Central memory CD8-positive, alpha-beta T cell (primary cell): ENCODE data around the gene MAP2K4.
"Not testable (repeated sequence)": the region's sequence is repeated elsewhere in the genome, so short reads cannot be mapped to it uniquely, and the experiment has no call there.

ENCODE experiments used
- ATAC-seq: fragments of 150-1000 bp; cut with Tn5 transposase; replicated peaks from 2 replicates; pipeline ENCODE4 v1.10.0; 2022; ENCODE audit warnings: mild to moderate bottlenecking, moderate FRiP score, moderate number of reproducible peaks; ENCODE audit not compliant: poor library complexity, severe bottlenecking; ENCODE audit errors: extremely low read depth
- DNase-seq, 2 donors: peaks; one replicate each; pipeline ENCODE4 v3.0.0; 2021; ENCODE audit warnings: low spot score in 2 of 2
- H3K27ac Mint-ChIP-seq: one replicate; pipeline ENCODE4 v1.8.0; 2022; ENCODE audit warnings: low read depth, mild to moderate bottlenecking, moderate library complexity, mixed read lengths
- H3K27me3 Mint-ChIP-seq: one replicate; pipeline ENCODE4 v1.8.0; 2022; ENCODE audit warnings: mixed read lengths
- H3K36me3 Mint-ChIP-seq: one replicate; pipeline ENCODE4 v1.8.0; 2022; ENCODE audit warnings: mild to moderate bottlenecking, moderate library complexity, mixed read lengths; ENCODE audit not compliant: insufficient read depth
- H3K4me1 Mint-ChIP-seq: one replicate; pipeline ENCODE4 v1.8.0; 2022; ENCODE audit warnings: mixed read lengths
- H3K4me3 Mint-ChIP-seq: one replicate; pipeline ENCODE4 v1.8.0; 2022; ENCODE audit warnings: mild to moderate bottlenecking, moderate library complexity, mixed read lengths
- H3K9me3 Mint-ChIP-seq: one replicate; pipeline ENCODE4 v1.8.0; 2022; ENCODE audit warnings: mixed read lengths

Gene MAP2K4

DNA sequence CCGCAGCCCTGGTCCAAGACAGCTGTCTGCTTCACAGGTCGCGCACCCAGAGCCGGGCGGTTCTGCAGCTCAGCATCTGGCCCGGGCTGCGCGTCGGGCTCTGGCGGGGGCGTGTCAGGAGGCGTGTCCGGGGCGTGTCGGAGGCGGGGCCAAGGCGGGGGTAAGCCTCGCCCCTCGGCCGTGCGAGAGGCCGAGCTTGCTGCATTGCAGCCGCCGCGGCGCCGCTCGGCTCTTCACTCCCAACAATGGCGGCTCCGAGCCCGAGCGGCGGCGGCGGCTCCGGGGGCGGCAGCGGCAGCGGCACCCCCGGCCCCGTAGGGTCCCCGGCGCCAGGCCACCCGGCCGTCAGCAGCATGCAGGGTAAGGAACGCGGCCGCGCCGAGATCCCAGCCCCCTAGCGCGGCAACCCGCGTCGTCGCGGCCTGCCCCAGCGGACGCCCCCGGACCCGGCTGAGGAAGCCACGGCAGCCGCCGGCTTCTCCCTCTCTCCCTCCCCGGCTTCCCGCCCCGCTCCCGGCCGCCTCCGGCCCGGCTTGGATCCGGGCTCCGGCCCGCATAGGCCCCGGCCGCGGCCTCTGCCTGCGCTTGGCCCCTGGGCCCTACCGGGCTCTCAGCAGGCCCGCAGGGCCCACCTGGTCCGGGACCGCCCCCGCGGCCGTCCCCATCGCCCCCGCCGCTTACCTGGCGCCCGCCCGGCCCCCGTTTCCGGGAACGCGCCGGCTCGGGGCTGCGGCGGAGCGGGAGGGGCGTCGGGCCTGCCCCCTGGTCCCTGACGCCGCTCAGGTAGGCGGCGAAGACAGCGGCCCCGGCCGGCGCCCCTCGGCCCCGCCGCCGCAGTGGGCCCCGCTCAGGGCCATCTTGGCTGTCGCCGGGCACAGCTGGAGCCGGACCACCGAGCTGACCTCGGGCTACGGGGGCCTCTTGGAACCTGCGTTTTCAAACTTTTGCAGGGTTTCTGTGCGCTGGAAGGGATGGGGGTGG, at the start of gene MAP2K4:
Gene MAP2K4 (plus strand): TSS at position 236 of the 981 bp plus-strand sequence. CDS start 10 bp downstream, at position 246.
- peak within 1 kb of the TSS; percentile 23 for H3K27ac Mint-ChIP-seq
- H3K9me3 Mint-ChIP-seq = no peaks in the 10 kb centered on the region
- ATAC-seq = peak; percentile 98
- peaks cover 36% of the 10 kb centered on the region for H3K4me1 Mint-ChIP-seq
- H3K36me3 Mint-ChIP-seq = no peaks in the 10 kb centered on the region
- H3K4me3 Mint-ChIP-seq = peak within 1 kb of the TSS; percentile 72
- H3K27me3 Mint-ChIP-seq = no peaks in the 10 kb centered on the region
- DNase-seq = peak; percentile 92 to 99

GRCh38 chr17:11972741-11973140, 47.9 kb upstream of the MAP2K4 start:
- H3K9me3 Mint-ChIP-seq = peaks cover 11% of the 10 kb centered on the region
- not testable (repeated sequence) for H3K4me3 Mint-ChIP-seq, ATAC-seq, H3K27ac Mint-ChIP-seq, H3K36me3 Mint-ChIP-seq, DNase-seq, H3K27me3 Mint-ChIP-seq
- peaks cover 26% of the 10 kb centered on the region for H3K4me1 Mint-ChIP-seq

- no peaks in the 10 kb centered on the region for H3K27me3 Mint-ChIP-seq
- DNase-seq (no peak), ATAC-seq (no peak)
- H3K4me3 Mint-ChIP-seq = no peak overlapping the region
- H3K27ac Mint-ChIP-seq = no peak overlapping the region
- H3K9me3 Mint-ChIP-seq = no peaks in the 10 kb centered on the region
- peaks cover 17% of the 10 kb centered on the region for H3K4me1 Mint-ChIP-seq
- peaks cover 45% of the 10 kb centered on the region for H3K36me3 Mint-ChIP-seq
Measured at GRCh38 chr17:11979795-11980194, 40.9 kb upstream of the MAP2K4 start.

- Mint-ChIP-seq H3K4me1 (peaks cover 9% of the 10 kb centered on the region), H3K4me3 (no peak overlapping the region), H3K27ac (no peak overlapping the region), H3K36me3 (peaks cover 46% of the 10 kb centered on the region), H3K27me3 (no peaks in the 10 kb centered on the region), H3K9me3 (no peaks in the 10 kb centered on the region)
- ATAC-seq = no peak
- no peak for DNase-seq
Measured at GRCh38 chr17:11980813-11981212, 39.9 kb upstream of the MAP2K4 start.

DNA sequence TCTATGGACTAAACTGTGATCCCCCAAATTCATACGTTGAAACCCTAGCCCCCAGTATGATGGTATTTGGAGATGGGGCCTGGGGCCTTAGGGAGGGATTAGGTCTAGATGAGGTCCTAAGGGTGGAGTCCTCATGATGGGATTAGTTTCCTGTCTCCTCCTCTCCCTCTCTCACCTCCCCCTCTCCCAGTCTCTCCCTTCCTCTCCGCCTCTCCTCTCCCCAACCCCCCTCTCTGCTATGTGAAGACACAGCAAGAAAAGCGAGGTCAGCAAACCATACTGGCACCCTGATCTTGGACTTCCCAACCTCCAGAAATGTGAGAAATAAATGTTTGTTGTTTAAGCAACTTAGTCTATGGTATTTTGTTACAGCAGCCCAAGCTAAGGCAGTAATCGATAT, 38.8 kb upstream of the MAP2K4 start:
- no peaks in the 10 kb centered on the region for H3K27me3 Mint-ChIP-seq
- peaks cover 44% of the 10 kb centered on the region for H3K36me3 Mint-ChIP-seq
- H3K4me1 Mint-ChIP-seq = peaks cover 5% of the 10 kb centered on the region
- no peak for DNase-seq
- ATAC-seq = no peak
- no peak overlapping the region for H3K27ac Mint-ChIP-seq
- no peak overlapping the region for H3K4me3 Mint-ChIP-seq
- no peaks in the 10 kb centered on the region for H3K9me3 Mint-ChIP-seq

DNA sequence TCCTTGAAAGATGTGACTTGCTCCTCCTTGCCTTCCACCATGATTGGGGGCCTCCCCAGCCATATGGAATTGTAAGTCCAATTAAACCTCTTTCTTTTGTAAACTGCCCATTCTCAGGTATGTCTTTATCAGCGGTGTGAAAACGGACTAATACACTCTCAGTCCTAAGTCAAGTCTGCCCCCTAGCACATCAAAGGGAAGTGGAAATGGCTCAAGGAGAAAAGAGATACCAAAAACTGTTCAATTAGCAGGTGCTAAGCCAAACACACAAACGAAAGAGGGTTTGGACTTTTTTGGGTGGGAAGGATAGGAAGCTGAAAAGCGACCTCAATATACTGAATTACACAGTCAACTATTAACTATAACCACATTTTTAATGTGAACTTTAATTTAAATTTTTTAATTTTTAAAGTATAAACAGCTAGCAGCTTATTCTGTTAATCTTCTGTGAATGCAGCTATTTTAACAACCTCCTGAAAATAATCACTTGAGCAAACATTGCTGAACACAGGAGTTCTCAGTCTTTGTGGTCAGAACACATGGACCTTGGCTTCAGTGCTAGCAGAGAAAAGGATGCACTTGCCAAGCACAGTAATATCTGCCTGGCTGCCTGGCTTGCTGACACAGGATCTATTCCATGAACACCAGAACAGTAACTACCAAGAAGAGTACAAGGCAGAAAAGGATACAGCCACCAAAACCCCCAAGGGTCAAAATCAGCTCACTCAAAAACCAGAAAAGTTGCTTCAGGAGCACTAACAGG, 34.3 kb upstream of the MAP2K4 start:
- H3K27ac Mint-ChIP-seq = no peak overlapping the region
- ATAC-seq (no peak), DNase-seq (no peak)
- no peaks in the 10 kb centered on the region for H3K9me3 Mint-ChIP-seq
- peaks cover 27% of the 10 kb centered on the region for H3K4me1 Mint-ChIP-seq
- no peak overlapping the region for H3K4me3 Mint-ChIP-seq
- H3K27me3 Mint-ChIP-seq = no peaks in the 10 kb centered on the region
- H3K36me3 Mint-ChIP-seq = peaks cover 45% of the 10 kb centered on the region

- Mint-ChIP-seq H3K36me3 (peaks cover 41% of the 10 kb centered on the region), H3K4me3 (no peak overlapping the region), H3K27me3 (no peaks in the 10 kb centered on the region), H3K27ac (no peak overlapping the region), H3K4me1 (peaks cover 27% of the 10 kb centered on the region), H3K9me3 (no peaks in the 10 kb centered on the region)
- ATAC-seq (no peak), DNase-seq (no peak)
Measured at GRCh38 chr17:11986942-11987329, 33.7 kb upstream of the MAP2K4 start.

DNA sequence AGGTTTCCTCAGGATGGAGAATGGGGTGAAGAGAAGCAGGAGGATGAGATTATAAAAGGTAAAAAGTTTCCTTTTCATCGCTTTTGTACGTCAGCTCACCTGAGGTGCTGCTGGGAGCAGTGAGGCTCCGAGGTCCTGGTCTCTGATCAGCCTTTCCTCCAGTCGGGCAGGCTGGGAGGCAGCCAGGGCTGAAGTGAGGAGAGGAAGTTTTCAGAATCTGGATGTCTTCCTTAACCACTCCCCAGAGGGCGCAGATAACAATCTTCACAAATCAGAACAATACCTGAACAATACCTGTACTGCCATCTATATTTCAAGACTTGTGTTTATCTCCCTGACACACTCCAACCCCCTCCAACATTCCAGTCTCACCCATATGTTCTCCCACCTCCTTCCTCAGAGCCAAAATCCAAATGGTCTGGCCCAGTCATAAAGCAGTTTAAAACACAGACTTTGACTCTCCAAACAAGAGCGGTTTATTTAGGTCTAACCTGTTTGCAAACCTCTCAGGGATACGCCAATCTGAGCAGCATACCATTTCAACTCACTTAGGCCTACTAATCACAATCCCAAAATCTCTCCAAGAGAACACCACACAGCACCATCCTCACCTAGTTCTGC, 30.2 kb upstream of the MAP2K4 start:
- no peak for ATAC-seq
- DNase-seq = no peak
- Mint-ChIP-seq H3K36me3 (peaks cover 22% of the 10 kb centered on the region), H3K4me1 (peaks cover 22% of the 10 kb centered on the region), H3K9me3 (no peaks in the 10 kb centered on the region), H3K27ac (peak overlapping the region; percentile 10), H3K4me3 (no peak overlapping the region), H3K27me3 (no peaks in the 10 kb centered on the region)

DNA sequence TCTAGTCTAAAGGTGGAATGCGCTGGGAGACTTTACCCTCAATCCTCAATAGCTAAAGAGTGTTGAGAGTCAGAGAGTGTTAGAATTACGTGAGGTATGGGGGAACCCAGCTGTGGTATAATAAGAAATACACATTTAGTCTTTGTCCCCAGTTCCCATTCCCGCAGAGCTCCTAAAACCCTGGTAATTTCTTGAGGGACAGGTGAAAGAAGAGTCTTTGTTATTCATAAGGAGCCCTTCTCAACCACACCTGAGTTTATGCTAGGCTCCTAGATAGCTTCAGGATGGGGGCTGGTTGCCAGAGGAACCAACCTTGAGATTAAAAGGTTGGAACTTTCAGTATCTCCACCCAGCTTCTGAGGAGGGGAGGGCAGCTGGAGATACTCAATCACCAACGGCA, 29.2 kb upstream of the MAP2K4 start:
- no peaks in the 10 kb centered on the region for H3K27me3 Mint-ChIP-seq
- H3K9me3 Mint-ChIP-seq = no peaks in the 10 kb centered on the region
- no peak overlapping the region for H3K27ac Mint-ChIP-seq
- H3K4me1 Mint-ChIP-seq = peaks cover 22% of the 10 kb centered on the region
- no peak overlapping the region for H3K4me3 Mint-ChIP-seq
- DNase-seq (no peak), ATAC-seq (no peak)
- peaks cover 22% of the 10 kb centered on the region for H3K36me3 Mint-ChIP-seq

DNA sequence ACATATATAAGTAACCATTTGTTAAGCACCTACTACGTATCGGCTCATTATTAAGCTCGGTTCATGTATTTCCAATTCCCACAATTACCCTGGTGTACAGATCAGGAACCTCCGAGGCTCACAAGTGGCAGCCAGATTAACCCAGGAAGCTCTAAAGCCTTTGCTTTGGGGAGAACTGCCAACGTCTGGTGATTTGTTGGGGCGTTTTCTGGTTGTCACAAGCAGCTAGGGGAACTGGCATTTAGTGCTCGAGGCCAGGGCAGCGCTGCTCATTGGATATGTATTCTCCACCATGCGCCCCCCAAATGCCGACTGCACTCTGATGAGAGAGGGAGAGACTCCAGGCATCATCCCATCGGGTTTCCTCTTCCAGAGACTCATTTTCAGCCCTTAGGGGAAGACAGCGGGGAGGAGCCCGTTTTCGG, 23.9 kb upstream of the MAP2K4 start:
- peak overlapping the region; percentile 86 for H3K4me3 Mint-ChIP-seq
- no peak for DNase-seq

GRCh38 chr17:11997147-11997971, 23.3 kb upstream of the MAP2K4 start, which contains the start of gene ZNF18:
Gene ZNF18 (minus strand): TSS chr17:11997475. CDS start chr17:11992829, 4,646 bp downstream.
- H3K4me3 Mint-ChIP-seq = peak within 1 kb of the TSS; percentile 86
- no peaks in the 10 kb centered on the region for H3K27me3 Mint-ChIP-seq
- H3K27ac Mint-ChIP-seq = peak within 1 kb of the TSS; percentile 93
- H3K36me3 Mint-ChIP-seq = peaks cover 4% of the 10 kb centered on the region
- H3K9me3 Mint-ChIP-seq = peaks cover 4% of the 10 kb centered on the region
- peaks cover 9% of the 10 kb centered on the region for H3K4me1 Mint-ChIP-seq
- DNase-seq (peak; percentile 90), ATAC-seq (peak; percentile 96)

More for the DNA sequence above, 23.9 kb upstream of the MAP2K4 start:
- H3K4me1 Mint-ChIP-seq = peaks cover 9% of the 10 kb centered on the region
- no peaks in the 10 kb centered on the region for H3K27me3 Mint-ChIP-seq
- peaks cover 4% of the 10 kb centered on the region for H3K36me3 Mint-ChIP-seq
- peak; percentile 55 for ATAC-seq
- H3K9me3 Mint-ChIP-seq = peaks cover 4% of the 10 kb centered on the region
- peak overlapping the region; percentile 93 for H3K27ac Mint-ChIP-seq

- H3K4me1 Mint-ChIP-seq = peaks cover 9% of the 10 kb centered on the region
- H3K4me3 Mint-ChIP-seq = peak overlapping the region; percentile 86
- no peaks in the 10 kb centered on the region for H3K27me3 Mint-ChIP-seq
- peaks cover 4% of the 10 kb centered on the region for H3K9me3 Mint-ChIP-seq
- no peak for DNase-seq
- no peak for ATAC-seq
- H3K27ac Mint-ChIP-seq = peak overlapping the region; percentile 93
- peaks cover 4% of the 10 kb centered on the region for H3K36me3 Mint-ChIP-seq
Measured at GRCh38 chr17:11997972-11998233, 22.8 kb upstream of the MAP2K4 start.
